ENCODE measurements around the gene DOCK4.

DOCK4 gene

GRCh38 chr7:111844904-111845671 is 361.1 kb downstream of the DOCK4 start:
- DNase-seq: no peak

GRCh38 chr7:111842491-111842890 is 363.7 kb downstream of the DOCK4 start:
- DNase-seq: no peak

- DNase-seq: peak; percentile 57 to 71
These were observed 364.5 kb downstream of the DOCK4 start for GRCh38 chr7:111841596-111842205.

GRCh38 chr7:111840528-111840927 is 365.7 kb downstream of the DOCK4 start:
- DNase-seq: no peak

GRCh38 chr7:111839261-111839660 is 366.9 kb downstream of the DOCK4 start:
- no peak for DNase-seq

- DNase-seq: no peak
These were observed 369.6 kb downstream of the DOCK4 start for GRCh38 chr7:111836592-111836991.

- DNase-seq: no peak
These were observed 371.1 kb downstream of the DOCK4 start for GRCh38 chr7:111835066-111835465.

- DNase-seq: no peak
These were observed 371.8 kb downstream of the DOCK4 start for GRCh38 chr7:111834367-111834766.

- no peak for DNase-seq
These were observed 372.7 kb downstream of the DOCK4 start for GRCh38 chr7:111833466-111833865.

- DNase-seq: no peak
These were observed 374.0 kb downstream of the DOCK4 start for GRCh38 chr7:111832174-111832573.

GRCh38 chr7:111829221-111829620 is 377.0 kb downstream of the DOCK4 start:
- DNase-seq: no peak

GRCh38 chr7:111827863-111828504 is 378.2 kb downstream of the DOCK4 start:
- DNase-seq: peak in 1 of 2 experiments; percentile 7

- DNase-seq: no peak
These were observed 381.2 kb downstream of the DOCK4 start for GRCh38 chr7:111825046-111825445.

GRCh38 chr7:111823826-111824225 is 382.4 kb downstream of the DOCK4 start:
- DNase-seq: no peak

GRCh38 chr7:111821046-111821445 is 385.2 kb downstream of the DOCK4 start:
- DNase-seq: no peak

GRCh38 chr7:111820621-111821020 is 385.6 kb downstream of the DOCK4 start:
- no peak for DNase-seq

GRCh38 chr7:111820121-111820520 is 386.1 kb downstream of the DOCK4 start:
- no peak for DNase-seq

- DNase-seq: no peak
These were observed 390.8 kb downstream of the DOCK4 start for GRCh38 chr7:111815354-111815753.

GRCh38 chr7:111813306-111813705 is 392.9 kb downstream of the DOCK4 start:
- DNase-seq: no peak

GRCh38 chr7:111806232-111806631 is 400.0 kb downstream of the DOCK4 start:
- DNase-seq: no peak

GRCh38 chr7:111803015-111803758 is 403.0 kb downstream of the DOCK4 start:
- DNase-seq: no peak

- DNase-seq: no peak
These were observed 403.9 kb downstream of the DOCK4 start for GRCh38 chr7:111802194-111802772.

GRCh38 chr7:111801277-111801676 is 404.9 kb downstream of the DOCK4 start:
- DNase-seq: no peak
